ENCODE results near the gene MARCKSL1. TPM values are rescaled to one million over a fixed set of nuclear protein-coding genes. Genes with fewer than 3 reads are reported as not detected.

The MARCKSL1 gene
- total and polyA plus RNA-seq, 2 of the 13 experiments (the other 11 are each of a cell fraction or from before 2014, with no cell fraction given), result 81.9 to 155 TPM

DNA sequence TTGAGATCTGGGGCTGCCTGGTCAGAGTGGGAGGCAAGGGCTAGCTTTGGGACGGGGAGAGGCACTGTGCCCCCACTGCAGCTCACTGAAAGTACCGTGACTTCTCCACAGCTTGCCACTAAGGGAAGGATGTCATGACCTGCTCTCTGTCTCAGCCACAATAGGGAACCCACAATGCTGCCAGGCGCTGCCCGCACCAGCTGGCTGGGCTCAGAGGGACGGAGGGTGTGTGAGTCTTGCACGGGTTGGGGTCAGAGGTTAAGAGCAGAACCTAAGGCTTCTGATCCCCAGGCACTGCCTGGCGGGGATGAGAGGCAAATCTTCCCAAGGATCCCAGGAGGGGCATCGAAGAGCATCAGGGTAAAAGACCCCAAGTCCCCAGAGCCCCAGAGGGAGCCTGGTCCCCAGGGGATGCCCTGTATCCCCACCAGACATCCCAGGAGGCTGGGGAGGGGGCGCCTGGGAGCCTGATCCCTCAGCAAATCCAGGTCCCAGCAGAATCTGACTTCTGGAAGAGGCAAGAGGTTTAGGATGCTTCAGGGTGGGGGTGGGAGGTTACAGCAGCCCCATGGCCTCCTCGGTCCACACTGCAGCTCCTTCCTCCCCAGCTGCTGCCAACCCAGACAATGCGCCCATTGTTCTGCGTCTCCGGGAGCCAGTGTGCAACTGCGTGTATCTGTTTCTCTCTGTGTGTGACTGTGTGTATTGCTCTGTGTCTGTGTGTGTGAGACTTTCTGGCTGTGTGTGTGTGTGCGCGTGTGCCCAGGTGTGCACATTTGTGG, 2.0 kb upstream of the MARCKSL1 start (continued):
- TF ChIP-seq, protein P1, sequence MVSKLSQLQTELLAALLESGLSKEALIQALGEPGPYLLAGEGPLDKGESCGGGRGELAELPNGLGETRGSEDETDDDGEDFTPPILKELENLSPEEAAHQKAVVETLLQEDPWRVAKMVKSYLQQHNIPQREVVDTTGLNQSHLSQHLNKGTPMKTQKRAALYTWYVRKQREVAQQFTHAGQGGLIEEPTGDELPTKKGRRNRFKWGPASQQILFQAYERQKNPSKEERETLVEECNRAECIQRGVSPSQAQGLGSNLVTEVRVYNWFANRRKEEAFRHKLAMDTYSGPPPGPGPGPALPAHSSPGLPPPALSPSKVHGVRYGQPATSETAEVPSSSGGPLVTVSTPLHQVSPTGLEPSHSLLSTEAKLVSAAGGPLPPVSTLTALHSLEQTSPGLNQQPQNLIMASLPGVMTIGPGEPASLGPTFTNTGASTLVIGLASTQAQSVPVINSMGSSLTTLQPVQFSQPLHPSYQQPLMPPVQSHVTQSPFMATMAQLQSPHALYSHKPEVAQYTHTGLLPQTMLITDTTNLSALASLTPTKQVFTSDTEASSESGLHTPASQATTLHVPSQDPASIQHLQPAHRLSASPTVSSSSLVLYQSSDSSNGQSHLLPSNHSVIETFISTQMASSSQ (IDR thresholded peaks at IDR 0.05; ENCODE audit: low read depth), result no peak
- TF ChIP-seq, protein P1 (CRISPR knock-in tag; IDR thresholded peaks at IDR 0.05; ENCODE audit: borderline replicate concordance), result no peak
- TF ChIP-seq FOXM1 (CRISPR knock-in tag; IDR thresholded peaks at IDR 0.05) (no peak), EED (CRISPR knock-in tag; IDR thresholded peaks at IDR 0.05) (peak; percentile 25; the same call in 1 of the 2 replicates), FOXO1 (CRISPR knock-in tag; IDR thresholded peaks at IDR 0.05) (no peak), SIN3B (IDR thresholded peaks at IDR 0.05; ENCODE audit: low read length) (no peak), RBM39 (IDR thresholded peaks at IDR 0.05; ENCODE audit: low read depth, low read length, poor library complexity, severe bottlenecking) (peak; percentile 32), ZNF572 (CRISPR knock-in tag; IDR thresholded peaks at IDR 0.05) (no peak), MLLT10 (CRISPR knock-in tag; IDR thresholded peaks at IDR 0.05) (no peak), ZNF432 (CRISPR knock-in tag; IDR thresholded peaks at IDR 0.05; ENCODE audit: borderline replicate concordance) (no peak), ZNF256 (CRISPR knock-in tag; conservative IDR thresholded peaks at IDR 0.05) (no peak), SNRNP70 (IDR thresholded peaks at IDR 0.05; ENCODE audit: low read depth, low read length) (no peak), ZNF207 (IDR thresholded peaks at IDR 0.05; ENCODE audit: borderline replicate concordance) (no peak), HOXA7 (CRISPR knock-in tag; IDR thresholded peaks at IDR 0.05) (no peak), FLYWCH1 (CRISPR knock-in tag; IDR thresholded peaks at IDR 0.05) (no peak), SIN3A (IDR thresholded peaks at IDR 0.05; ENCODE audit: borderline replicate concordance, low read depth, low read length) (no peak; the same call in 1 of the 2 replicates), BRD4 (CRISPR knock-in tag; IDR thresholded peaks at IDR 0.05) (no peak), ZNF781 (CRISPR knock-in tag; IDR thresholded peaks at IDR 0.05; ENCODE audit: borderline replicate concordance, not compliant biosample characterization) (no peak)
- TF ChIP-seq, protein P2, sequence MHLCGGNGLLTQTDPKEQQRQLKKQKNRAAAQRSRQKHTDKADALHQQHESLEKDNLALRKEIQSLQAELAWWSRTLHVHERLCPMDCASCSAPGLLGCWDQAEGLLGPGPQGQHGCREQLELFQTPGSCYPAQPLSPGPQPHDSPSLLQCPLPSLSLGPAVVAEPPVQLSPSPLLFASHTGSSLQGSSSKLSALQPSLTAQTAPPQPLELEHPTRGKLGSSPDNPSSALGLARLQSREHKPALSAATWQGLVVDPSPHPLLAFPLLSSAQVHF (CRISPR knock-in tag; IDR thresholded peaks at IDR 0.05), result no peak
- TF ChIP-seq, protein P3, sequence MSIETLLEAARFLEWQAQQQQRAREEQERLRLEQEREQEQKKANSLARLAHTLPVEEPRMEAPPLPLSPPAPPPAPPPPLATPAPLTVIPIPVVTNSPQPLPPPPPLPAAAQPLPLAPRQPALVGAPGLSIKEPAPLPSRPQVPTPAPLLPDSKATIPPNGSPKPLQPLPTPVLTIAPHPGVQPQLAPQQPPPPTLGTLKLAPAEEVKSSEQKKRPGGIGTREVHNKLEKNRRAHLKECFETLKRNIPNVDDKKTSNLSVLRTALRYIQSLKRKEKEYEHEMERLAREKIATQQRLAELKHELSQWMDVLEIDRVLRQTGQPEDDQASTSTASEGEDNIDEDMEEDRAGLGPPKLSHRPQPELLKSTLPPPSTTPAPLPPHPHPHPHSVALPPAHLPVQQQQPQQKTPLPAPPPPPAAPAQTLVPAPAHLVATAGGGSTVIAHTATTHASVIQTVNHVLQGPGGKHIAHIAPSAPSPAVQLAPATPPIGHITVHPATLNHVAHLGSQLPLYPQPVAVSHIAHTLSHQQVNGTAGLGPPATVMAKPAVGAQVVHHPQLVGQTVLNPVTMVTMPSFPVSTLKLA (IDR thresholded peaks at IDR 0.05), result no peak
- TF ChIP-seq, protein P4, sequence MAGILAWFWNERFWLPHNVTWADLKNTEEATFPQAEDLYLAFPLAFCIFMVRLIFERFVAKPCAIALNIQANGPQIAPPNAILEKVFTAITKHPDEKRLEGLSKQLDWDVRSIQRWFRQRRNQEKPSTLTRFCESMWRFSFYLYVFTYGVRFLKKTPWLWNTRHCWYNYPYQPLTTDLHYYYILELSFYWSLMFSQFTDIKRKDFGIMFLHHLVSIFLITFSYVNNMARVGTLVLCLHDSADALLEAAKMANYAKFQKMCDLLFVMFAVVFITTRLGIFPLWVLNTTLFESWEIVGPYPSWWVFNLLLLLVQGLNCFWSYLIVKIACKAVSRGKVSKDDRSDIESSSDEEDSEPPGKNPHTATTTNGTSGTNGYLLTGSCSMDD (CRISPR knock-in tag; IDR thresholded peaks at IDR 0.05), result no peak
- TF ChIP-seq, protein P5, sequence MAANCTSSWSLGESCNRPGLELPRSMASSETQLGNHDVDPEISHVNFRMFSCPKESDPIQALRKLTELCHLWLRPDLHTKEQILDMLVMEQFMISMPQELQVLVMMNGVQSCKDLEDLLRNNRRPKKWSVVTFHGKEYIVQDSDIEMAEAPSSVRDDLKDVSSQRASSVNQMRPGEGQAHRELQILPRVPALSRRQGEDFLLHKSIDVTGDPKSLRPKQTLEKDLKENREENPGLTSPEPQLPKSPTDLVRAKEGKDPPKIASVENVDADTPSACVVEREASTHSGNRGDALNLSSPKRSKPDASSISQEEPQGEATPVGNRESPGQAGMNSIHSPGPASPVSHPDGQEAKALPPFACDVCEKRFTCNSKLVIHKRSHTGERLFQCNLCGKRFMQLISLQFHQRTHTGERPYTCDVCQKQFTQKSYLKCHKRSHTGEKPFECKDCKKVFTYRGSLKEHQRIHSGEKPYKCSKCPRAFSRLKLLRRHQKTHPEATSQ (CRISPR knock-in tag; IDR thresholded peaks at IDR 0.05; ENCODE audit: borderline replicate concordance), result no peak

All from HepG2 (cell line).